GM23338 (cell line): Measurements from ENCODE around the gene RNF34. TPM values are rescaled to one million over a fixed set of nuclear protein-coding genes. Genes with fewer than 3 reads are reported as not detected.
A peak's percentile ranks its signal among the peaks of the same experiment; 100 is the strongest.

ENCODE experiments used
- ATAC-seq: fragments of 200-7000 bp; cut with Tn5 transposase; 3 replicates; pipeline ENCODE4 v1.9.1; 2020
- DNase-seq: peaks from one replicate; pipeline ENCODE4 v3.0.0-alpha.2; 2015; ENCODE audit warnings: low spot score
- H2AFZ ChIP-seq: fragments of 200-600 bp; sonication (generic); 2 replicates; pipeline ENCODE4 v1.8.0; 2016; ENCODE audit warnings: antibody characterized with exemption, mild to moderate bottlenecking, moderate library complexity
- H3F3A ChIP-seq: fragments of 200-600 bp; sonication (generic); replicated peaks from 2 replicates; pipeline ENCODE4 v1.8.0; 2017; ENCODE audit warnings: antibody characterized with exemption, mixed run types, low read depth
- H3K27ac ChIP-seq: fragments of 200-600 bp; sonication (generic); 2 replicates; pipeline ENCODE4 v1.6.1; 2016; ENCODE audit warnings: low read depth
- H3K27me3 ChIP-seq: fragments of 200-600 bp; sonication (generic); 2 replicates; pipeline ENCODE4 v1.8.0; 2016; ENCODE audit warnings: mild to moderate bottlenecking, mixed run types, moderate library complexity; ENCODE audit not compliant: insufficient read depth
- H3K36me3 ChIP-seq: fragments of 200-600 bp; sonication (generic); 2 replicates; pipeline ENCODE4 v1.8.0; 2016; ENCODE audit warnings: mild to moderate bottlenecking; ENCODE audit not compliant: insufficient read depth
- H3K4me1 ChIP-seq: fragments of 200-600 bp; sonication (generic); 2 replicates; pipeline ENCODE4 v1.8.0; 2016; ENCODE audit warnings: mild to moderate bottlenecking, moderate library complexity; ENCODE audit not compliant: insufficient read depth
- H3K4me2 ChIP-seq: fragments of 200-600 bp; sonication (generic); 2 replicates; pipeline ENCODE4 v1.7.1; 2017; ENCODE audit warnings: mixed run types
- H3K4me3 ChIP-seq: fragments of 200-600 bp; sonication (generic); 2 replicates; pipeline ENCODE4 v1.6.1; 2016; ENCODE audit warnings: mixed run types
- H3K79me2 ChIP-seq: fragments of 200-600 bp; sonication (generic); replicated peaks from 2 replicates; pipeline ENCODE4 v1.8.0; 2017; ENCODE audit warnings: mild to moderate bottlenecking; ENCODE audit not compliant: insufficient read depth
- H3K9me2 ChIP-seq: fragments of 200-600 bp; sonication (generic); 2 replicates; pipeline ENCODE4 v1.8.0; 2017; ENCODE audit not compliant: insufficient read depth
- H4K20me1 ChIP-seq: fragments of 200-600 bp; sonication (generic); replicated peaks from 2 replicates; pipeline ENCODE4 v1.8.0; 2017; ENCODE audit warnings: mild to moderate bottlenecking; ENCODE audit not compliant: insufficient read depth
- H3K27ac Mint-ChIP-seq: 2 replicates; pipeline ENCODE4 v1.8.0; 2020; ENCODE audit warnings: inconsistent platforms, mild to moderate bottlenecking, moderate library complexity, mixed read lengths
- H3K27me3 Mint-ChIP-seq: 3 replicates; pipeline ENCODE4 v1.8.0; 2022; ENCODE audit warnings: low read depth, mild to moderate bottlenecking, moderate library complexity, mixed read lengths, inconsistent platforms; ENCODE audit not compliant: insufficient read depth, poor library complexity
- H3K36me3 Mint-ChIP-seq: 3 replicates; pipeline ENCODE4 v1.8.0; 2021; ENCODE audit warnings: low read depth, mild to moderate bottlenecking, inconsistent platforms, moderate library complexity, mixed read lengths
- H3K4me1 Mint-ChIP-seq: 3 replicates; pipeline ENCODE4 v1.8.0; 2020; ENCODE audit warnings: mild to moderate bottlenecking, inconsistent platforms, mixed read lengths
- H3K4me3 Mint-ChIP-seq: 3 replicates; pipeline ENCODE4 v1.8.0; 2021; ENCODE audit warnings: moderate library complexity, mild to moderate bottlenecking, inconsistent platforms, mixed read lengths
- H3K9me3 Mint-ChIP-seq: 3 replicates; pipeline ENCODE4 v1.8.0; 2020; ENCODE audit warnings: moderate library complexity, mild to moderate bottlenecking, inconsistent platforms, mixed read lengths
- CTCF ChIP-seq, 2 experiments: fragments of 200-600 bp in 1 of 2; sonication (generic) in 1 of 2; conservative IDR thresholded peaks; 2 replicates each; pipeline versions ENCODE4 v1.5.1 to v1.6.1; 2016 to 2017; ENCODE audit warnings: antibody characterized with exemption in 2 of 2, low read depth in 2 of 2, mild to moderate bottlenecking in 2 of 2, moderate library complexity in 1 of 2
- ETS1 ChIP-seq: IDR thresholded peaks from 2 replicates; pipeline ENCODE4 v1.6.1; 2016; ENCODE audit warnings: antibody characterized with exemption
- EZH2 ChIP-seq: fragments of 200-600 bp; sonication (generic); IDR thresholded peaks from one replicate; pipeline ENCODE4 v1.8.0; 2017; ENCODE audit warnings: antibody characterized with exemption, mild to moderate bottlenecking, low read depth; ENCODE audit not compliant: unreplicated experiment
- JUNB ChIP-seq: IDR thresholded peaks from one replicate; pipeline ENCODE4 v1.6.1; 2016; ENCODE audit warnings: antibody characterized with exemption; ENCODE audit not compliant: unreplicated experiment
- POLR2AphosphoS5 ChIP-seq: IDR thresholded peaks from 2 replicates; pipeline ENCODE4 v1.6.1; 2016; ENCODE audit warnings: antibody characterized with exemption, low read depth
- REST ChIP-seq: IDR thresholded peaks from one replicate; pipeline ENCODE4 v1.6.1; 2018; ENCODE audit warnings: antibody characterized with exemption; ENCODE audit not compliant: unreplicated experiment
- STAT1 ChIP-seq: IDR thresholded peaks from one replicate; pipeline ENCODE4 v1.6.1; 2016; ENCODE audit warnings: antibody characterized with exemption; ENCODE audit not compliant: unreplicated experiment
- ZNF462 ChIP-seq: fragments of 250-450 bp; sonication (Bioruptor Pico); IDR thresholded peaks from 2 replicates; pipeline ENCODE4 v1.5.0; 2020; ENCODE audit warnings: mild to moderate bottlenecking, moderate library complexity
- polyA plus RNA-seq: library from polyadenylated mRNA; unstranded; fragments of >200 nt; fragmentation: Nextera tagmentation; extraction: Ambion mirVana; gene quantifications from 2 replicates; pipeline ENCODE4 v1.2.1, GENCODE V29; 2016
- total RNA-seq: library from RNA; depleted of rRNA; stranded (reverse); fragments of >200 nt; shearing (Covaris generic); gene quantifications from 2 replicates; pipeline ENCODE4 v1.2.3, GENCODE V29; 2014

The RNF34 gene
- total and polyA plus RNA-seq, 2 experiments from 2014 or later = 47.2 to 63.3 TPM

GRCh38 chr12:121452985-121453360, 53.1 kb downstream of the RNF34 start (continued):
- TF ChIP-seq REST (no peak), POLR2AphosphoS5 (no peak), ETS1 (no peak)

- ATAC-seq (peak; percentile 44), DNase-seq (peak; percentile 51)
- Histone ChIP-seq H3F3A (no peaks in the 10 kb centered on the region), H3K27me3 (no peaks in the 10 kb centered on the region), H3K36me3 (no peaks in the 10 kb centered on the region; the same call in 1 of the 2 replicates), H3K4me1 (no peaks in the 10 kb centered on the region), H3K4me2 (no peak overlapping the region), H3K4me3 (no peak overlapping the region), H3K9me2 (no peaks in the 10 kb centered on the region), H3K79me2 (peaks cover 82% of the 10 kb centered on the region), H3K27ac (peak overlapping the region; percentile 66; the same call in 1 of the 2 replicates), H4K20me1 (peaks cover 43% of the 10 kb centered on the region), H2AFZ (no peak overlapping the region)
- Mint-ChIP-seq H3K4me1 (peaks cover 24% of the 10 kb centered on the region; the same call in 2 of the 3 replicates), H3K36me3 (peaks cover 31% of the 10 kb centered on the region), H3K9me3 (no peaks in the 10 kb centered on the region; the same call in 2 of the 3 replicates), H3K27ac (no peak overlapping the region), H3K27me3 (peaks cover 15% of the 10 kb centered on the region), H3K4me3 (no peak overlapping the region)
- no peak for TF ChIP-seq REST
- TF ChIP-seq EZH2 = no peak
- no peak for TF ChIP-seq ZNF462 (CRISPR knock-in tag)
- TF ChIP-seq CTCF (conservative IDR thresholded peaks at IDR 0.05; ENCODE audit: low read depth in 2 of 2) = peak; percentile 16 to 42; a peak in 3 of 4 replicates
- TF ChIP-seq JUNB = no peak
- no peak for TF ChIP-seq STAT1
Observed at GRCh38 chr12:121453629-121454028, 53.7 kb downstream of the RNF34 start.
